WTC11 (cell line): ENCODE results near the gene ST8SIA3.

Experiments used
- ARID4B ChIP-seq: sonication (generic); formaldehyde crosslinking; IDR thresholded peaks from 2 replicates; pipeline ENCODE4 v1.8.0; 2023; ENCODE audit warnings: missing genetic modification reagents, mild to moderate bottlenecking, borderline replicate concordance
- ATF6 ChIP-seq: sonication (generic); formaldehyde crosslinking; IDR thresholded peaks from 2 replicates; pipeline ENCODE4 v1.8.1; 2023; ENCODE audit warnings: mild to moderate bottlenecking, missing genetic modification reagents
- CTCF ChIP-seq: fragments of 200-600 bp; IDR thresholded peaks from 2 replicates; pipeline ENCODE4 v1.8.0; 2022; ENCODE audit warnings: antibody characterized with exemption
- IRF2 ChIP-seq: sonication (generic); formaldehyde crosslinking; IDR thresholded peaks from 2 replicates; pipeline ENCODE4 v1.8.0; 2022; ENCODE audit warnings: low read depth, missing genetic modification reagents, borderline replicate concordance
- KAT7 ChIP-seq: sonication (generic); formaldehyde crosslinking; IDR thresholded peaks from 2 replicates; pipeline ENCODE4 v1.8.1; 2023; ENCODE audit warnings: missing genetic modification reagents, mild to moderate bottlenecking, borderline replicate concordance
- PRDM15 ChIP-seq: sonication (generic); formaldehyde crosslinking; IDR thresholded peaks from 2 replicates; pipeline ENCODE4 v1.8.0; 2022; ENCODE audit warnings: missing genetic modification reagents
- RELA ChIP-seq: sonication (generic); formaldehyde crosslinking; IDR thresholded peaks from 2 replicates; pipeline ENCODE4 v1.8.1; 2022; ENCODE audit warnings: missing genetic modification reagents, mild to moderate bottlenecking, borderline replicate concordance
- USF1 ChIP-seq: sonication (generic); formaldehyde crosslinking; IDR thresholded peaks from 2 replicates; pipeline ENCODE4 v1.8.0; 2022; ENCODE audit warnings: mild to moderate bottlenecking, missing genetic modification reagents
- USF2 ChIP-seq: sonication (generic); formaldehyde crosslinking; IDR thresholded peaks from 2 replicates; pipeline ENCODE4 v1.8.1; 2023; ENCODE audit warnings: mild to moderate bottlenecking, missing genetic modification reagents, moderate library complexity
- ZNF423 ChIP-seq: fragments of 250-450 bp; sonication (Bioruptor Pico); IDR thresholded peaks from 2 replicates; pipeline ENCODE4 v2.1.2; 2022; ENCODE audit warnings: mild to moderate bottlenecking, moderate library complexity

- no peak for TF ChIP-seq CTCF
- no peak for TF ChIP-seq USF2 (CRISPR knock-in tag)
- no peak for TF ChIP-seq ARID4B (CRISPR knock-in tag)
- TF ChIP-seq RELA, result no peak
- no peak for TF ChIP-seq ATF6 (CRISPR knock-in tag)
- TF ChIP-seq PRDM15 (CRISPR knock-in tag), result no peak
- TF ChIP-seq ZNF423 (CRISPR knock-in tag), result no peak
- no peak for TF ChIP-seq USF1 (CRISPR knock-in tag)
- no peak for TF ChIP-seq IRF2
- no peak for TF ChIP-seq KAT7 (CRISPR knock-in tag)
These were observed 23.7 kb upstream of the ST8SIA3 start for GRCh38 chr18:57328665-57329064.
